ENCODE measurements around the gene HBE1.

The HBE1 gene

GRCh38 chr11:5232176-5232575 is 37.6 kb downstream of the HBE1 start:
- DNase-seq = no peak

- DNase-seq = no peak
Observed at GRCh38 chr11:5231111-5231510, 38.6 kb downstream of the HBE1 start.

GRCh38 chr11:5230266-5230665 is 39.5 kb downstream of the HBE1 start:
- no peak for DNase-seq

DNA sequence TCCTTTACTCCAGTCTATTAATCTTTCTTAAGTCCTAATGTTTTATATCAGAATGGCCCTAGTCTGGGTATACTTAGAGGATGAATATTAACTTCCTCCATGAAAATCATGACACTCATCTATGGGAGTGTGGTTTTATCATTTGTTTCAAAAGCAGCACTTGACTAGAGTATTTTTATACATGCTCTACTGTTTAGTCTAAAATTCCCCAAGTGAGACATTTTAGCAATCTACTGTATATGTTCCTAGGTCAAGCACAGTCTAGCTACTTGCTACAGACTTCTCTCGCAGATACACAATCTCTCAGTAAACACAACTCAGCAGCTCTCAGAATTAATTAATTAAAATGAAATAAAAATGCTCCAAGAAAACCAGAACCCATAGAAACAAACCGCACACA is 39.9 kb downstream of the HBE1 start:
- no peak for DNase-seq

- DNase-seq = no peak
Observed at GRCh38 chr11:5229356-5229755, 40.4 kb downstream of the HBE1 start.

- DNase-seq = no peak
Observed at GRCh38 chr11:5228124-5228523, 41.6 kb downstream of the HBE1 start.

GRCh38 chr11:5227681-5228080 is 42.1 kb downstream of the HBE1 start:
- DNase-seq = no peak

- peak in 1 of 2 experiments; percentile 17 for DNase-seq
Observed at GRCh38 chr11:5226732-5227310, 42.9 kb downstream of the HBE1 start, which contains the start of gene HBB. TSS of gene HBB (minus strand) at chr11:5227071. CDS start at chr11:5227021, 50 bp downstream.

GRCh38 chr11:5225480-5225871 is 44.3 kb downstream of the HBE1 start:
- DNase-seq = no peak

- no peak for DNase-seq
Observed at GRCh38 chr11:5224538-5225479, 44.9 kb downstream of the HBE1 start.

- no peak for DNase-seq
Observed at GRCh38 chr11:5223686-5224085, 46.1 kb downstream of the HBE1 start.

GRCh38 chr11:5223146-5223545 is 46.6 kb downstream of the HBE1 start:
- no peak for DNase-seq
